ENCODE results near the gene SH3RF1.

Gene SH3RF1

GRCh38 chr4:169275180-169275579, 4.4 kb upstream of the SH3RF1 start:
- no peak for DNase-seq (ENCODE audit: low spot score)

DNA sequence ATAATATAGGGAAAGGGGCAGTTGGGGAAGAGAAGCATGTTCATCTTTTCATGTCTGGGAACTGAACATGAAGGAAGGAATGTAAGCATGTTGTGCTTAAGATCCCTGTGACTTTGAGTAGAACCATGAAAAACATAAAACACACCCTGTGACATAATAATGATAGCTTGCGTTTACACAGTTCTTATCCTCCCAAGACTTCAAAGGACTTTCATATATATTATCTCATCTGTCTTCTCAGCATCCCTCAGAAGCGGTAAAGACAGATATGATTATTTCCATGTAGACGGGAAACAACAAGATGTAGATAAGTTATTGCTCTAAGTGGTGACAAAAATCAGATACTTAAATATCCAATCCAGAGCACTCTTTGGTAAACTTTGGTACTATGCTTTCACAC, 3.3 kb upstream of the SH3RF1 start:
- DNase-seq (ENCODE audit: low spot score), result no peak

DNA sequence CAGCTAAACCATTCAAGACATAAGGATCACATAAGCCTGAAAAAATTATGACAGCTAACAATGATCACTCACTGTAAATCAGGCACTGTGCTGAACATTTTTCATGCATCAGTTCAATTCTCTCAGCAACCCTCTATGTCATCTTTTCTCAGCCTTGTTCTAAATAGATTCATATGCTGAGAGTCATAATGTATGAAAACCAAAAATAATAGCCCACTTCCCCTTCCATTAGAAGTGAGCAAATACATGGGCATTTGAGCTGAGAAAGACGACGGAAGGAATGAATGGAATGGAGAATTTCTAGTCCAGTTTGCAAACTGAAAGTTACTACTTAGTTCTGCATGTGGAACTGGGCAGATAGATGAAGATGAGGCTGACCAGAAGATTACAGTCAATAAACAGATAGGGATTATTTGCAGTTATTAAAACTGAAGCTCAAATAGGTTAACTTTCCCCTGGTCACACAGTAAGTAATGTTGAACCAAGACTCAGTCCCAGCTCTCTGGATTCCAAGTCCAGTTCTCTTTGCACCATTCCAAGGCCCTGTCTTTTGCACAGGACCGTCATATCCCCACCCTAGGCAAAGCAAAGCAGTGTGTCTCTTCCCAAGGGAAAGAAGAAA, 1.6 kb upstream of the SH3RF1 start:
- no peak for DNase-seq (ENCODE audit: low spot score)

GRCh38 chr4:169271692-169272007, 894 bp upstream of the SH3RF1 start:
- no peak for DNase-seq (ENCODE audit: low spot score)

- no peak for DNase-seq (ENCODE audit: low spot score)
Measured at GRCh38 chr4:169269916-169270809, 593 bp downstream of the SH3RF1 start.

GRCh38 chr4:169268951-169269760, 1.6 kb downstream of the SH3RF1 start:
- no peak for DNase-seq (ENCODE audit: low spot score)

- DNase-seq (ENCODE audit: low spot score), result no peak
Measured at GRCh38 chr4:169267070-169267469, 3.7 kb downstream of the SH3RF1 start.

DNA sequence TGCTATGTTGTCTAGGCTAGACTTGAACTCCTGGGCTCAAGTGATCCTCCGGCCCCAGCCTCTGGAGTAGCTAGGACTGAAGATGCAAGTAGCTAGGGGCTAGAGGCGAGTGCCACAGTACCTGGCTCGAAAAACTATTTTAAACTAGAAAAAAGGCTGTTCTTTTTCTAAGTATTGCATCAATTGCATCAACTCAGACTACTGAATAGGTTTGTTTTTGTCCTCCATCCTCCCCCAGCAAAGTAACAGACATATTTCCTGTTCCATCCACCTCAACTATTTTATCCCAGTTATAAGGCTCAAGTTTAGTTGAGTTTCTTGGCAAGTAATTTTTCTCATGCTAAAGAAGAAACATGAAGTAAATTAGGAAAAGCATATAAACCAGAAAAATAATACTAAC, 4.1 kb downstream of the SH3RF1 start:
- DNase-seq (ENCODE audit: low spot score), result no peak

- DNase-seq (ENCODE audit: low spot score), result no peak
Measured at GRCh38 chr4:169266081-169266480, 4.7 kb downstream of the SH3RF1 start.

GRCh38 chr4:169263791-169264392, 6.9 kb downstream of the SH3RF1 start:
- DNase-seq (ENCODE audit: low spot score), result no peak

DNA sequence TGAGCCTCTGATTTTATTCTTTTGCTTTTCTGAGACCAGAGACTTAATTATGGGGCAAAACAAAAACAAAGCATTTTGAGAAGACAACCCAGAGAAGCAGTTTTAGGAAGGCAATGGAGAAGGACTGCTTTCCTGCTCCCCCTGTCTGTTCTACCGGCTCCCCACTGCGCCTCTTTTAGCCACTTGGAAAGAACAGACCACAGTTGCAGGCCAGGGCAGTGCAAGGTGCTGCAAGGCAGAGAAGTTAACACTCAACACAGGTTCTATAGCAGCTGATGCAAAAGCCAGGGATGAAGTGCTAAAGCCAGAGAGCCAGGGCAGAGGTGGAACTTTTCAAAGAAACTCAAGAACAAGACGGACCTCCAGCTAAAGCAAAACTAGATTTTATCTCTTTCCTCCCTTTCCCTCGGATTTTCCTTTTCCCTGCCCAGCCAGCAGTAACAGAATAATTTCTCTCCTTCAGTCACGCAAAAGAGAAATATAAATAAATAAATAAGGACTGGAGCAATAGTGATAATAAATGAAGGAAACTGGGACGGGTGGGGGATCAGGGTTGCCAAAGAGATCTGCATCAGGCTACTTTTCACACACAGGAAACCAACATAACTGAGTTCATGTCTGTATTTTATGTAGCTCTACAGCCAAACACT, 10.4 kb downstream of the SH3RF1 start:
- no peak for DNase-seq (ENCODE audit: low spot score)

DNA sequence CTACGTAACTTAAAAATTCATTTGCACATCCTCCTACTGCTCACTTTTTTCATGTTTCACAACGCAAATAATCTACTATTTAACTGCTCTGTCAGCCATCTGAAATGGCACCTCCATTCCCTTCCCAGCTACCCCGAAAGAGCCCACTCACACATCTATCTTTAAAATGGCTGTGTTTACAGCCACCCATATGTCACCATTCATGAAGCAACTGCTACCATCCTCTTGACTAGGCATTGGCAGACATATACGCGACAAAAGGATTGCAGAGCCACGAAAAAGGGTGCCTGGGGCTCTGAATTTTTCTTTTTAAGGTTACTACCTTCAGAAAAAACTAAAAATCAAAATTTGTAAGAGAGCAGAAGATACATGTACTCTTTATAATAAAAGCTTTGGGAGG, 11.5 kb downstream of the SH3RF1 start:
- DNase-seq (ENCODE audit: low spot score), result no peak

DNA sequence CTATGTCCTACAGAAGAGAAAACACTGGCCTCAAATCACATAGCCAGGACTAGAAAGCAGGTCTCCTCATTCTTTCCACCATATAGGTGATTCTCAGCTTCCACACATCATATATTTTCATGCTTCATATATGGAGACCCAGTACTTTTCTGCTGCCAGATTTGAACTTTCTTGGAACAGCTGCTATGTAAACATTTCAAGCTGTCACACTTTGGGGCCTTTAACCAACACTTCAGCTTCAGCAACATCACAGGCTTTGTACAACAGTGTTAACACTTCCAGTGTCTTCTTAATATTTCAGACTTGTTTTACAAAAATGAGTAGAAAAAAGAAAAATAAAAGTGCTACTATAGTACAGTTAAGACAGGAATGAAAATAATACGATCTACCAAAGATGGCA, 12.6 kb downstream of the SH3RF1 start:
- no peak for DNase-seq (ENCODE audit: low spot score)

DNA sequence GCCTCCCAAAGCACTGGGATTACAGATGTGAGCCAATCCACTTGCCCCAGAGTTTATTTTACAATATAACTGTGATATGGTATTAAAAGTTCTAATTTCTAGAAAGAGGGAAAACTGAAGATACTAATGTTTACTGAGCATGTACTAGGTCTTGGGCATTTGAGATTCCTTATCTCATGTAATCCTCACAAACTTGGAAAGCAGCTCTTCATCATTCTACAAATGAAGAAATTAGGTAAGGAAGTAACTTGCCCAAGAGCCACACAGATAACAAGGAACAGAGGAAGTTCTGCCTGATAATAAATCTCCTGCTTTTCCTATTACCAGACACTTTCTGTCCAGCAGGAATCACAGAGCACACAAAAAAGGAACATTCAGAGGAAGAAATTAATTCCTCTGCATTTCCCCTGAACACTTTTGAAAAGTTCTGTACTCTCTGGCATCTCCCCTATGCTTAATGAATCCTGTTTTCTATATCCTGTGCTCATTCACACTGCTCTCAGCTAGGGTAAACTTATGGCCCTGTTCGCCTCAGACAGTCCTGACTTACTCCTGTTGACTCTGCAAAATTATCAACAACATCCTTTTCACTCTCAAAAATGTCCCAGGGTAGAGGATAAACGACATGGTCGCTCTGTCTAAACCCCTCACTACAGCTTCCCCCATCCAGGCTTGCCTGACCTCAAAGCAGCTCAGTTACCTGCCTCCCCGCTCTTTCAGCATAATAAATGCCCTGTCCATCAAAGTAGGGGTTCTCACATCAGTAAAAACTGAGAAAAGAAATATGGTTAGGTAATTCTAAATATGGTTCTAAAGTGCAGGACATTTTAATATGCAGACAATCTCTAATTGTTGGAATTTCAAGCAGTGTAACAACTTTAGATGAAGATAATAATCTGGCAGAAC, 13.6 kb downstream of the SH3RF1 start:
- no peak for DNase-seq (ENCODE audit: low spot score)

GRCh38 chr4:169256101-169256612, 14.6 kb downstream of the SH3RF1 start:
- no peak for DNase-seq (ENCODE audit: low spot score)

GRCh38 chr4:169254546-169254983, 16.2 kb downstream of the SH3RF1 start:
- DNase-seq (ENCODE audit: low spot score), result no peak

DNA sequence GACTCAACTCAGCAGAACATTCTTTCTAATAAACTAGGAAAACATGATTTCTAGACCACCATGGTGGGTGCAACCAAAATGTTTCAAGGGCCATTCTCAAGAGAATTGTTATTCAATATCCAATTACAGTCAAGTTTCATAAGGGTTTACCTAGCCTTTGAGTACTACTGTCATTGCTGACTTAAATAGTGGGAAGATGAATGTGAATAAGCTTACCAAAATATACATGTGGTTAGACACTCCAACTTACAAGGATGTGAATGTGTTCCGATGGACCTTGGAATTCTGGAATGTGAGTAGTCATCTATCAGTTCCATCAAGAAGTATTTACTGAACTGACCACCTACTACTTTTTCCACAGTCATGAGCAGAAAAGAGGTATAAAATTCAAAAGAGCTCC, 16.9 kb downstream of the SH3RF1 start:
- no peak for DNase-seq (ENCODE audit: low spot score)

GRCh38 chr4:169253113-169253671, 17.6 kb downstream of the SH3RF1 start:
- DNase-seq (ENCODE audit: low spot score), result no peak

DNA sequence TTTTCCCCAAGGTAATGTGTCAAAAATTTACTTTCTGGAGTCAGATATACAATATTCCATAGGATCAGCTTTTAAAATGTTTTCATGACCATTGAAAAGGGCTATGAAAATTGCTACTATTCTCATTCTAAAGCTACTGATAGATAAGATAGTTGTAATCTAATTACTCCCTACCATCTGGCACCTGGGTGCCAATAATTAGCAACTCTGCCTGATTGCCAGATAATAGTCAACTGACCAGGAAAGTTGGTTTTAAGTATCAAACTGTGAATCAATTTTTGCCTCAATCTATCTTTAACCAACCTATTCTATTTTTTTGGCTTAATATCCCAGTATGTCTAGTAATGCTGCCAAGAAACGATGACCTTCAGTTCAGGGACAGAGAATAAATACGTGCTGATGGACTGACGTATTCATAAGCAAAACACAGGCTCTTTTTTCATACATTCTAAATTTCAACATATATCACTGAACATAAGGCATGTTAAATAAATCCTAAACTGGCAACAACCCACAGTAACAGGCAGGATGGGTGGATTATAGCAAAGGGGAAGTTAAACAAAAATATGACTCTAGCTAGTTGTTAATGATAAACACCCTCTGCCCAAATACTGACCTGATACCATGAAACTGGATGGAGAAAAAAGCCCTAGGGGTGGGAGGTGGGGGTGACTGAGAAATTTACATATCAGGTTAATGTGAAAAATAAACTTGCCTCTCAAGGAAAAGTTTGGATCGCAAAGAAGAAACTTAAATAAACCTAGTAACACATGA, 18.2 kb downstream of the SH3RF1 start:
- no peak for DNase-seq (ENCODE audit: low spot score)

Data from CD4-positive, alpha-beta T cell treated with Interleukin-2 at 100 ng/mL for 4 hours (primary cell).